Tongue (tissue), 2 donors: ENCODE data around the gene MMP20. TPM values are rescaled to one million over a fixed set of nuclear protein-coding genes. Genes with fewer than 3 reads are reported as not detected.
A peak's percentile ranks its signal among the peaks of the same experiment; 100 is the strongest.

ENCODE experiments used
- DNase-seq: peaks from one replicate; pipeline ENCODE4 v3.0.0-alpha.2; 2015
- total RNA-seq: library from RNA; depleted of rRNA; stranded (reverse); fragments of >200 nt; gene quantifications from one replicate; pipeline ENCODE4 v1.2.3, GENCODE V29; 2014

MMP20 gene
- total RNA-seq, 1 donor from 2014 or later = not detected

- DNase-seq = no peak
These were observed 33.0 kb downstream of the MMP20 start for GRCh38 chr11:102592131-102592530.

GRCh38 chr11:102591160-102591718 lies 33.9 kb downstream of the MMP20 start:
- no peak for DNase-seq

- DNase-seq = no peak
These were observed 34.7 kb downstream of the MMP20 start for GRCh38 chr11:102590276-102591049.

- DNase-seq = no peak
These were observed 36.1 kb downstream of the MMP20 start for GRCh38 chr11:102589047-102589459.

- DNase-seq = no peak
These were observed 37.4 kb downstream of the MMP20 start for GRCh38 chr11:102587722-102588121.

GRCh38 chr11:102583141-102583873 lies 41.8 kb downstream of the MMP20 start:
- no peak for DNase-seq

GRCh38 chr11:102582140-102582539 lies 43.0 kb downstream of the MMP20 start:
- DNase-seq = no peak

GRCh38 chr11:102581066-102581465 lies 44.1 kb downstream of the MMP20 start:
- DNase-seq = no peak

GRCh38 chr11:102580185-102580951 lies 44.8 kb downstream of the MMP20 start:
- DNase-seq = no peak

GRCh38 chr11:102577723-102578122 lies 47.4 kb downstream of the MMP20 start:
- DNase-seq = no peak

- DNase-seq = no peak
These were observed 48.0 kb downstream of the MMP20 start for GRCh38 chr11:102577182-102577581.

GRCh38 chr11:102576350-102576749 lies 48.8 kb downstream of the MMP20 start:
- no peak for DNase-seq

GRCh38 chr11:102575012-102575411 lies 50.1 kb downstream of the MMP20 start:
- no peak for DNase-seq

- peak; percentile 12 for DNase-seq
These were observed 51.3 kb downstream of the MMP20 start for GRCh38 chr11:102573851-102574250.

GRCh38 chr11:102572554-102573220 lies 52.4 kb downstream of the MMP20 start:
- DNase-seq = no peak

- DNase-seq = no peak
These were observed 56.3 kb downstream of the MMP20 start for GRCh38 chr11:102568851-102569250.

- DNase-seq = no peak
These were observed 59.0 kb downstream of the MMP20 start for GRCh38 chr11:102566112-102566511.

- DNase-seq = no peak
These were observed 61.0 kb downstream of the MMP20 start for GRCh38 chr11:102564110-102564509.

GRCh38 chr11:102561636-102562035 lies 63.5 kb downstream of the MMP20 start:
- DNase-seq = no peak

GRCh38 chr11:102560555-102561011 lies 64.5 kb downstream of the MMP20 start:
- DNase-seq = peak; percentile 33

- DNase-seq = no peak
These were observed 65.3 kb downstream of the MMP20 start for GRCh38 chr11:102559839-102560238.

GRCh38 chr11:102555091-102555490 lies 70.0 kb downstream of the MMP20 start:
- no peak for DNase-seq
